Hindlimb muscle (tissue), 1 donor: ENCODE results near the gene ROBO2. TPM values are rescaled to one million over a fixed set of nuclear protein-coding genes. Genes with fewer than 3 reads are reported as not detected.
"Not testable (repeated sequence)": the region's sequence is repeated elsewhere in the genome, so short reads cannot be mapped to it uniquely, and the experiment has no call there.

Experiments
- DNase-seq: peaks from one replicate; pipeline ENCODE4 v3.0.0-alpha.2; 2013
- polyA plus RNA-seq: library from polyadenylated mRNA; unstranded; fragments of 120-200 nt; gene quantifications from one replicate; pipeline ENCODE4 v1.2.1, GENCODE V29; 2013; ENCODE audit not compliant: insufficient read length

The ROBO2 gene
- polyA plus RNA-seq, 1 donor, result 2.9 TPM

DNA sequence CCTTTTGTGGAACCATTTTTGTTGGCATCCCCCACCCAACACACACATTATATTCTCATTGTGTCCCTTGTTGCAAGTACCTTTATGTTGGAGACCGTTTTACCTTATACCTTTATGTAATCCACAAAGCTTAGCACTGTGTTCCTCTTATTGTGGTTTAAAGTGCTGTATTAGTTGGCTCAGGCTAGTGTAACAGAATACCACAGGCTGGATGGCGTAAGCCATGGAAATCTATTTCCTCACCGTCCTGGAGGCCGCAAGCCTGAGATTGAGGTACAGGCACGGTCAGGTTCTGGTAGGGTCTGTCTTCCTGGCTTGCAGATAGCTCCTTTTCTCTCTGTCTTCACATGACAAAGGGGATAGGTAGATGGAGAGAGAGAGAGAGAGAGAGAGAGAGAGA lies 302.8 kb downstream of the ROBO2 start:
- DNase-seq, result no peak

DNA sequence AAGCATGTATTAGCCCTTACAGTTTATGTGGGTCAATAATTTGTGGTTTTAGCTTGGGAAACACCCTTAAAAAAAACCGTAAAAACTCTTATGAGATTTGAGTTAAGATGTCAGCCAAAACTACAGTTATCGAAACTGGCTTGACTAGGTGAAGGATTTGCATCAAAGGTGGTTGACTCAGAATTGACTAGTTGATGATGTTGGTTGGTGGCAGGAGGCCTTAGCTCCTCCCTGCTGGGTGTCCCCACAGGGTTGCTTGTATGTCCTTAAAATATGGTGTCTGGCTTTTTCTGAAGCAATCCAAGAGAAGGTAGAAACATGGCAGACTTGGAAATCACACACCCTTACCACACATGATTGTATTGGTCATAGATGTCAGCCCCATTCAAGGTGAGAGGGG lies 305.1 kb downstream of the ROBO2 start:
- DNase-seq, result no peak

DNA sequence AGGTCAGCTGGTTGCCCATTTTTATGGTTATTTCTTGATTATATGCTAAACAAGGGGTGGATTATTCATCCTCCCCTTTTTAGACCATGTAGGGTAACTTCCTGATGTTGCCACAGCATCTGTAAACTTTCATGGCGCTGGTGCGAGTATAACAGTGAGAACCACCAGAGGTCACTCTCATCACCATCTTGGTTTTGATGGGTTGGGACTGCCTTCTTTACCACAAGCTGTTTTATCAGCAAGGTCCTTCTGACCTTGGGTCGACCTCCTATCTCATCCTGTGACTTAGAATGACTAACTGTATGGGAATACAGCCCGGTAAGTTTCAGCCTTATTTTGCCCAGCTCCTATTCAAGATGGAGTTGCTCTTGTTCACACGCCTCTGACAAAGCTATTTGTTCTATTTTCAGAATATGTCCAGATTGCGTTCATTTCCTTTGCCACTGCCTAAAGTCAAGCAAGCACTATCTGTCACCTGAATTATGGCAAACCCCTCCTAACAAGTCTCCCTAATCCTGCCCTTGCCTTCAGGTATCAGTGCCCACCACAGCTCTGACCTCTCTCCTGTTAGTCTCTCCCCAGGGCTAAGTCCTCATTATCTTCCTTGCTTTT lies 308.5 kb downstream of the ROBO2 start:
- no peak for DNase-seq

DNA sequence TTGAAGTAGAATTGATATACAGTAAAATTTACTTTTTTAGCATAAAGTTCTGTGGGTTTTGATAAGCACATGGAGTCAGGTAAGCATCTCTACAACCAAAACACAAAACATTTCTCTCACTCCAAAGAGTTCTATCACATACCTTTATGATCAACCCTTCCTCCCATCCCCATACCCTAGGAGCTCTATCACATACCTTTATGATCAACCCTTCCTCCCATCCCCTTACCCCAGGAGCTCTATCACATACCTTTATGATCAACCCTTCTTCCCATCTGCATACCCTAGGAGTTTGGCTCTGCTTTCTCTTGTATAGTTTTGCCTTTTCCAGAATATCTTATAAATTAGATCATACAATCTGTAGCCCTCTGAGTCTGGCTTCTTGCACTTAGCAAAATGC lies 315.1 kb downstream of the ROBO2 start:
- DNase-seq, result no peak

- DNase-seq, result no peak
Observed at GRCh38 chr3:77362936-77363335, 323.0 kb downstream of the ROBO2 start.

GRCh38 chr3:77365152-77365551 lies 325.3 kb downstream of the ROBO2 start:
- no peak for DNase-seq

DNA sequence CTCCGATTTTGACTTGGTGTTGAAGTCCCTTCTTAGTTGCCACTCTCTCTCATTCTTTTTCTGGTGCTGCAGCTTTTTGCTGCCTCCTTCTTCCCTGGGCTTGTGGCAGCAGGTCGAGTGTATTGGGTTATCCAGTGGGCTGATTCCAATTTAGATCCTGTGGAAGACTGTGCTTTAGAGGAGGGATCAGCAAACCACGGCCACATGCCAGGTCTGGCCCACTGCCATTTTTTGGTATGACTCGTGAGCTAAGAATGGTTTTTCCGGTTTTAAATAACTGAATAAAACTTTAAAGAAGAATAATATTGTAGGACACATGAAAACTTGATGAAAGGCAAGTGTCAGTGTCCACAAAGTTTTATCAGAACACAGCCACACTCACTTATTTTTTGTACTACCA lies 330.5 kb downstream of the ROBO2 start:
- DNase-seq, result no peak

DNA sequence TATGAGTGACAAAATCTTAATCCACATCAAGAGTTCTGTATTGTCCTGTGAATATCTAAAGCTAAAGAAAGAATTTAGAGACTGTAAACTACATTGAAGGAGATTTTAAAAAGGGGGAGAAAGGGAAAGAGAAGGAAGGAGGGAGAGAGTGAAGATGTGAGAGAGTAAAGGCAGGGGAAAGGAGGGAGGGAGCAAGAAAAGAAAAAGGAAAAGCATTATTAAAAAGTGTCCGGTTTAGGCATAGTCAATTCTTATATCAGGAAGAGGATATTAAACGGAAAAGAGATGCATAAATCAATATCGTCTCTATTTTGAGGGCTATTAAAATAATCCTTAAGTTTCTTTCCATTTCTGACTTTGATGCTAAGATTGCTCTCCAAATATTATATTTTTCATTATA lies 332.1 kb downstream of the ROBO2 start:
- DNase-seq, result no peak

GRCh38 chr3:77372634-77373346 lies 332.9 kb downstream of the ROBO2 start:
- DNase-seq, result no peak

DNA sequence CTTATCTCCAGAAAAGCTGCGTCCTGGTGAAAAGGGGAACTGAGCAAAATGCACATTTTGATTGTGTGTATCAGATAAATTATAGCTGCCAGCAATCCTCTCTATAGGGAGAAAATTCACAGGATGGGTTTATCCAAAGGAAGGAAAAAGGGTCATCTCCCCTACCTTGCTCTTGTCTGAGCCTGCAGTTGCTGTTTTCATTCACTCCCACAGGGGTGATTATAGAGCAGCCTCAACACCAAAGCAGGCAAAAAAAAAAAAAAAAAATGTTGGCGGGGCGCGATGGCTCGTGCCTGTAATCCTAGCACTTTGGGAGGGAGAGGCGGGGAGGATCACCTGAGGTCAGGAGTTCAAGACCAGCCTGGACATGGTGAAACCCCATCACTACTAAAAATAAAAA lies 333.7 kb downstream of the ROBO2 start:
- no peak for DNase-seq

GRCh38 chr3:77376511-77376910 lies 336.6 kb downstream of the ROBO2 start:
- no peak for DNase-seq

GRCh38 chr3:77377717-77378116 lies 337.8 kb downstream of the ROBO2 start:
- DNase-seq, result no peak

DNA sequence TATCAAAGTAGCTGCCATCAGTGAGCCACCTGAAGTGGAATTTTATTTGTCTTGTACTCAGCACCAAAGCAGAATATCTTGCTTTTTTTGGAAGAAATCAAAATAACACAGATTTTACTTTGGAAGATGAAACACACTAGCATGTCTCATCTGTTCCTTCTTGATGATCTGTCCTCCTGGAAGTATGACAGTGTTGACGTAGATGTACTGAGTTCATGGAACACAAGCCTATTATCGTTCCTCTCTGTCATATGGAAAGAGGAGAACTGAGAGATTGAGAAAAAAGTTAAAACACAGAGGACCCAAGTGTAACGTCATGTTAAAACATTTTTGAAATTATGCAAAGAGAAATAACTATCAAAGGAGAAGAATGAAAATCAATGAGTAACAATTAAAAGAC lies 340.2 kb downstream of the ROBO2 start:
- DNase-seq, result peak; percentile 43

DNA sequence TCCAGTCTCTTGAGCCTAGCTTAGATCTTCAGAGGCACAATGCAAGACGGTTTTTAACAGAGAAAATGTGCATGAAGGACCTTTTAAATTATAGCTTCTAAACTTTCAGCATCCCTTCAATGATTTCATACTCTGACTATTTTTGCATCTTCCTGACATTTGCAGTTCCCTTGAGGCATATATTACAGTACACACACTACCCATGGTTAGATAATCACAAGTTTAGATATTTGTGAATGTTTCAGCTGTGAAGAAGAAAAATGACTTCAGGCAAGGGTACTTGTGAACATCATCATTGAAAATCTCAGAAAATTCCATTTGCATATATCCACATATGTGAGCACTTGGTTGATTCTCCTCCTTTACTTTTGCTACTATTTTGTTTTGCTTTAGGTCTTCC lies 341.5 kb downstream of the ROBO2 start:
- DNase-seq, result no peak

DNA sequence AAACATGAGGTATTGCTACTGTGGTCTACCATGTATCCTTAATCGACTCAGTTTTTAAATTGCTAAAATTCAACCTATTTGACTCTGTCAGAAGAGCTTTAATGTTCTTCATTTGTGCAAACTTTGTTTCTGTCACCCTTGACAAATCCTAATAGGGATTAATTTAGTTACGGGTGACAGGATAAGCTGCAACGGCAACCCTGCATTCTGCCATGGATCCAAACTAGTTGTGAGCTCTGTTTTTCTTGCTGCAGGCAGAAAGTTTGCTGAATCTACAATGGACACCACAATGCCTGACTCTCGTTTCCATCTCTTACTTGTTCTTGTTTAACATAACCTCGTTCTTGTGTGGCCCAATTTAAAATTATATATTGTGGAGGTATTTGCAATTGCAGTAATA lies 352.3 kb downstream of the ROBO2 start:
- DNase-seq, result no peak

- no peak for DNase-seq
Observed at GRCh38 chr3:77394046-77394445, 354.1 kb downstream of the ROBO2 start.

GRCh38 chr3:77404871-77405270 lies 365.0 kb downstream of the ROBO2 start:
- DNase-seq, result no peak

GRCh38 chr3:77407441-77407840 lies 367.5 kb downstream of the ROBO2 start:
- DNase-seq, result no peak

DNA sequence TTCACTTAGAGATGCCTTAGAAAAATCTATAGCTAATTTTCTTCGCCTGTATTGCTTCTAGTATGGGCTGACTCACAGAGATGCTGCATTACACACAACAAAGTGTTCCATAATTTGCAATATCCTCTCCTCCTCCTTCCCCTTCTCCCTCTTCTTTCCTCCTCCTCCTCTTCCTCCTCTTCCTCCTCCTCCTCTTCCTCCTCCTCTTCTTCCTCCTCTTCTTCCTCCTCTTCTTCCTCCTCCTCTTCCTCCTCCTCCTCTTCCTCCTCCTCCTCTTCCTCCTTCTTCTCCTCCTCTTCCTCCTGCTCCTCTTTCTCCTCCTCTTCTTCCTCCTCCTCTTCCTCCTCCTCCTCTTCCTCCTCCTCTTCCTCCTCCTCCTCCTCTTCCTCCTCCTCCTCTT lies 370.4 kb downstream of the ROBO2 start:
- not testable (repeated sequence) for DNase-seq

DNA sequence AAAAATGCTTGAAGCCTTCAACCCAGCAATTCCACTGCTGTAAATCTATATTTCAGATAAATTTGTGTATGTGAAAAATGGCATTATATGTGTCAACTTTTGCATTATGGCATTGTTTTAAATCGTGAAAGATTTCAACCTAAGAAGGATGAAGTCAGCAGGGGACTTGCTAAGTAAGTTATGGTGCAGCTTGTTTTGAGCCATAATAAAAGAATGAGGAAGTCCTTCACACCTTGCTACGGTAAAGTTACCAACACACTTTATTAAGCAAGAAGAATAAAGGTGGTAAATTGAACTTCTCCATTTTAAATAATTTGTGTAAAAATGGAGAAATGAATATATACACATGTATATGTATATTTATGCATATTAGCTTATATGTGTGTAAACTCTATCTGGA lies 371.4 kb downstream of the ROBO2 start:
- DNase-seq, result no peak

GRCh38 chr3:77412021-77412438 lies 372.1 kb downstream of the ROBO2 start:
- DNase-seq, result no peak

DNA sequence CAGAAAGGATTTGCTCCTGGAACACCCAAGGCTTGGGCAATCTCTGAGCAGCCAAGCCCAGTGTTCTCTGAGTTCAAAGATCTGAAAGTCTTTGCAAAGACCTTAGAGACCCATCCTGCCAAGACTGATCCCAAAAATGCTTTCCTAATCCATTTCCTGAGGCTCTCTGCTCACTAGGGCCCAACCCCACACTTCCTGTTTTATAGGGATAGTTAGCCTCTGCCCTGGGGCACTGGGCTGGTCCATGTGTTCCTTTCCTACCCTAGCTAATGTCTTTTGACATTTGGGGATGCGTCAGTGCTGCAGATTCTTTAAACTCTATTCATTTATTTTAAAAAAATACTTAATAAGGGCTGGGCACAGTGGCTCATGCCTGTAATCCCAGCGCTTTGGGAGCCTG lies 372.7 kb downstream of the ROBO2 start:
- DNase-seq, result no peak

- DNase-seq, result no peak
Observed at GRCh38 chr3:77414881-77415280, 375.0 kb downstream of the ROBO2 start.

GRCh38 chr3:77420336-77420735 lies 380.4 kb downstream of the ROBO2 start:
- no peak for DNase-seq

GRCh38 chr3:77421916-77422315 lies 382.0 kb downstream of the ROBO2 start:
- no peak for DNase-seq
